Measurements from ENCODE around the gene SCAF1.

Gene SCAF1

GRCh38 chr19:49642492-49643035, 555 bp downstream of the SCAF1 start:
- DNase-seq (ENCODE audit: low read depth in 2 of 3, low spot score in 1 of 3), result no peak

DNA sequence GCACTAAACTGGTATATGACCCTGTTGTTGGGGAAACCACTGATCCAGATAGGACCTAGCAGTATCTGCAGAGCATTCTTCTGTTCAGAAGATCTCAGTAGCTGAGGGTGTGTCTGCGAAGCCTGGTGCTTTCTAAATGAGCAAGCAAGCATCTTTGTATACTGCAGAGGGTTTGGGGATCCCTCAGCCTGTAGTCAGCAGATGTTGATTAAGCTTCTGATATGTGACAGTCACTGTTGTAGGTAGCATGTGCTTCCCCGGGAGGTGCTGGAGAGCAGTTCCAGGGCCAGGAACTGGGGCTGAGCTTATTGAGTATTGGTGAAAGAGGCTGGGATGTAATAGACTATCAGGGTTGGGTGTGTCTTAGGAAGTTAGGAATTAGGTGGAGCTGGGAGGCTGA, 1.5 kb downstream of the SCAF1 start:
- DNase-seq (ENCODE audit: low read depth in 2 of 3, low spot score in 1 of 3), result no peak

DNA sequence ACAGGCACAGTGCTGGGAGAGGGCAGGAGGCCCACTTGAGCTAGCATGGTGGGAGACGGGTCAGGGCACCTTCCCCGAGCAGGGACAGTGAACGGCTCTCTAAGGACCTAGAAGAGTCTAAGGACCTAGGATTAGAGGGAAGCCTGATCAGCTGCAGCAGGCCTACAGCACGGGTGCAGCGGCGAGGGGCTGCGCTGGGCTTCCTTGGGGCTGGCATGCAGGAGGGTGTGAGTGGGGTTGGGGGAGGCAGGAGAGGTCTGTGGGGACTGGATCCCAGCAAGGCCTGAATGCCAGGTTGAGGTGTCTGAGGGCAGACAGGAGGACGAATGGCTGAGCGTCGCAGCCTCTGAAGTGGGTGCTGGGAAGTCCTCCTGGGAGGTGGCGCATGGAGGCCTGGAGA, 3.6 kb downstream of the SCAF1 start:
- DNase-seq (ENCODE audit: low read depth in 2 of 3, low spot score in 1 of 3), result no peak

GRCh38 chr19:49645995-49646394, 4.0 kb downstream of the SCAF1 start:
- no peak for DNase-seq (ENCODE audit: low read depth in 2 of 3, low spot score in 1 of 3)

DNA sequence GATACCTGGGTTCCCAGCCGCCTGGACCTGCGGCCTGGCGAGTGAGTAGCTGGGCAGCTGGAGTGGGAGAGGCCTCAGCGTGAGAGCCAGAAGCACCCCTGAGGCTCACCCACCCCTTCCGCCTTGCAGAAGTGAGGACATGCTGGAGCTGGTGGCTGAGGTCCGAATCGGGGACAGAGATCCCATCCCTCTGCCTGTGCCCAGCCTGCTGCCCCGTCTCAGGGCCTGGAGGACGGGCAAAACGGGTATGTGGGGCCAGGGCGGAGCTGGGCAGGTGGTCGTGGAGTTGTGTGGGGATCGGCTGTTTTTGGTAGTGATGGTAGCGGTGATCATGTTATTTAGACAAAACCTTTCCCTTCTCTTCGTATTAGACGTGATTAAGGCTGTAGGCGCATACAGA, 4.6 kb downstream of the SCAF1 start:
- no peak for DNase-seq (ENCODE audit: low read depth in 2 of 3, low spot score in 1 of 3)

DNA sequence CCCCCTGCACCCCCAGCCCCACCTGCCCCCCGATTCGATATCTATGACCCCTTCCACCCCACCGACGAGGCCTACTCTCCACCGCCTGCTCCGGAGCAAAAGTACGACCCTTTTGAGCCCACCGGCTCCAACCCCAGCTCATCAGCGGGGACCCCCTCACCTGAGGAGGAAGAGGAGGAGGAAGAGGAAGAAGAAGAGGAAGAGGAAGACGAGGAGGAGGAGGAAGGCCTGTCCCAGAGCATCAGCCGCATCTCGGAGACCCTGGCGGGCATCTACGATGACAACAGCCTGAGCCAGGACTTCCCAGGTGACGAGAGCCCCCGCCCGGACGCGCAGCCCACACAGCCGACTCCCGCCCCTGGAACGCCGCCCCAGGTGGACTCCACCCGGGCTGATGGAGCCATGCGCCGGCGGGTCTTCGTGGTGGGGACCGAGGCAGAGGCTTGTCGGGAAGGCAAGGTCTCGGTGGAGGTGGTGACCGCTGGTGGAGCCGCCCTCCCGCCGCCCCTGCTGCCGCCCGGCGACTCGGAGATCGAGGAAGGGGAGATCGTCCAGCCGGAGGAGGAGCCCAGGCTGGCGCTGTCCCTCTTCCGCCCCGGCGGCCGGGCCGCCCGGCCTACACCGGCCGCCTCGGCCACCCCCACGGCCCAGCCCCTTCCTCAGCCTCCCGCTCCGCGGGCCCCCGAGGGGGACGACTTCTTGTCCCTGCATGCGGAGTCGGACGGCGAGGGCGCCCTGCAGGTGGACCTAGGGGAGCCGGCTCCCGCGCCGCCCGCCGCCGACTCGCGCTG, 9.2 kb downstream of the SCAF1 start:
- no peak for DNase-seq (ENCODE audit: low read depth in 2 of 3, low spot score in 1 of 3)

DNA sequence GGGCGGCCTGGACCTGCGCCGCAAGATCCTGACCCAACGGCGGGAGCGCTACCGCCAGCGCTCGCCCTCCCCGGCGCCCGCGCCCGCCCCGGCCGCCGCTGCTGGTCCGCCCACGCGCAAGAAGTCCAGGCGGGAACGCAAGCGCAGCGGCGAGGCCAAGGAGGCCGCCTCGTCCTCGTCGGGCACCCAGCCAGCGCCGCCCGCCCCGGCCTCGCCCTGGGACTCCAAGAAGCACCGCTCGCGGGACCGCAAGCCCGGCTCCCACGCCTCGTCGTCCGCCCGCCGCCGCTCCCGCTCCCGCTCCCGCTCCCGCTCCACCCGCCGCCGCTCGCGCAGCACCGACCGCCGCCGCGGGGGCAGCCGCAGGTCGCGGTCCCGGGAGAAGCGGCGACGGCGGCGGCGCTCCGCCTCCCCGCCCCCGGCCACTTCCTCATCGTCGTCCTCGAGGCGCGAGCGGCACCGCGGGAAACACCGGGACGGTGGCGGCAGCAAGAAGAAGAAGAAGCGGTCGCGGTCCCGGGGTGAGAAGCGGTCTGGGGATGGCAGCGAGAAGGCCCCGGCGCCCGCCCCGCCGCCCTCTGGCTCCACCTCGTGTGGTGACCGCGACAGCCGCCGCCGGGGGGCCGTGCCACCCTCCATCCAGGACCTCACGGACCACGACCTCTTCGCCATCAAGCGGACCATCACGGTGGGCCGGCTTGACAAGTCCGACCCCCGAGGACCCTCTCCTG, 10.0 kb downstream of the SCAF1 start:
- no peak for DNase-seq (ENCODE audit: low read depth in 2 of 3, low spot score in 1 of 3)

GRCh38 chr19:49652551-49653465, 10.8 kb downstream of the SCAF1 start:
- DNase-seq (ENCODE audit: low read depth in 2 of 3, low spot score in 1 of 3), result no peak

DNA sequence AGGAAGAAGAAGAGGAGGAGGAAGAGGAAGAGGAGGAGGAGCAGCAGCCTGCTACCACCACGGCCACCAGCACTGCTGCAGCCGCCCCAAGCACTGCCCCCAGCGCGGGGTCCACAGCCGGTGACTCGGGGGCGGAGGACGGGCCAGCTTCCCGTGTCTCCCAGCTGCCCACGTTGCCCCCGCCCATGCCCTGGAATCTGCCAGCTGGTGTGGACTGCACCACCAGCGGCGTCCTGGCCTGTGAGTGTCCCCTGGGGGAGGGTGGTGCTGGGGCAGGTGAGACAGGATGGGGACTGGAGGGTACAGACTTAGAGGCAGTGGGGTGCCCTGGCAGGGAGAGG, 11.4 kb downstream of the SCAF1 start:
- no peak for DNase-seq (ENCODE audit: low read depth in 2 of 3, low spot score in 1 of 3)

DNA sequence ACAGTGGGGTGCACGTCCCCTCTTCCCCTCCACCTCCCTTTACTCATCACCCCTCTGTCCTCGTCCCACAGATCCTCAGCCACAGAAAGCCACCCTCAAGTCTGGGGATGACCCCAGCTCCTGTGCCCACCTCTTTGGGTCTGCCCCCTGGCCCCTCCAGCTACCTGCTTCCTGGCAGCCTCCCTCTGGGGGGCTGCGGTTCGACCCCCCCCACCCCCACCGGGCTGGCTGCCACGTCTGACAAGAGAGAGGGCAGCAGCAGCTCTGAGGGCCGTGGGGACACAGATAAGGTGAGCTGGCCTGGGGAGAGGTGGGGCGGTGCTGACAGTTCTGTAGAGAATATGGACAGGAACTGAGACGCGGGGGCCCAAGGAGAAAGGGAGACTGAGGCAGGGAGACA, 12.6 kb downstream of the SCAF1 start:
- DNase-seq (ENCODE audit: low read depth in 2 of 3, low spot score in 1 of 3), result no peak

DNA sequence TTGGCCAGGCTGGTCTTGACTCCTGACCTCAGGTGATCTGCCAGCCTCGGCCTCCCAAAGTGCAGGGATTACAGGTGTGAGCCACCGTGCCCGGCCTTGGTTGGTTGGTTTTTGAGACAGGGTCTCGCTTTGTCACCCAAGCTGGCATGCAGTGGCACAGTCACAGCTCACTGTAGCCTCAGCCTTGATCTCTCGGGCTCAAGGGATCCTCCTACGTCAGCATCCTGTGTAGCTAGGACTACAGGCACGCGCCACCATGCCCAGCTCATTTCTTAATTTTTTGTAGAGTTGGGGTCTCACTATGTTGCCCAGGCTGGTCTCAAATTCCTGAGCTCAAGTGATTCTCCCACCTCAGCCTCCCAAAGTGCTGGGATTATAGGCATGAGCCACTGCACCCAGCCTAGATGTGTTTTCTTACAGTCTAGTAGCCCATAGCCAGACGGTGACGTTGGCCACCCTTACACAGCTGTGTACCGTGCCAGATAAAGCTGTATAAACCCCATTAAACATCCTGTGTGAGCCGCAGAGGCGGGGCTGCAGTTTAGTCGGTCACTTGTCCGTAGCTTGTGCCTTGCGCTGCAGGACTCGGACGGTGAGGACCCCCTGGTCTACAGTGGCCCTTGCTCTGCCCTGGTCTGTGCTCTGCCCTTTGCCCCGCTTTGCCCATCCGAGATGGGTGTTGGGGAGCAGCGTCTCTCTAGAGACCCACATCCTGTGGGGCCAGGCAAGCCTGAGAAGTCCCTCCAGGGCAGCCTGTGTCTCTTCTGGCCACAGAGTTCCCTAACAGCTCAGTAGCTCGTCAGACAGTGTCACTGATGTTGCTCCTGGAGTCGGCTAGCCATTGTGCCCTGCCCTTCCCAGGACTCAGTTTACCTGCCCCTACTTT, 13.8 kb downstream of the SCAF1 start:
- DNase-seq (ENCODE audit: low read depth in 2 of 3, low spot score in 1 of 3), result no peak

DNA sequence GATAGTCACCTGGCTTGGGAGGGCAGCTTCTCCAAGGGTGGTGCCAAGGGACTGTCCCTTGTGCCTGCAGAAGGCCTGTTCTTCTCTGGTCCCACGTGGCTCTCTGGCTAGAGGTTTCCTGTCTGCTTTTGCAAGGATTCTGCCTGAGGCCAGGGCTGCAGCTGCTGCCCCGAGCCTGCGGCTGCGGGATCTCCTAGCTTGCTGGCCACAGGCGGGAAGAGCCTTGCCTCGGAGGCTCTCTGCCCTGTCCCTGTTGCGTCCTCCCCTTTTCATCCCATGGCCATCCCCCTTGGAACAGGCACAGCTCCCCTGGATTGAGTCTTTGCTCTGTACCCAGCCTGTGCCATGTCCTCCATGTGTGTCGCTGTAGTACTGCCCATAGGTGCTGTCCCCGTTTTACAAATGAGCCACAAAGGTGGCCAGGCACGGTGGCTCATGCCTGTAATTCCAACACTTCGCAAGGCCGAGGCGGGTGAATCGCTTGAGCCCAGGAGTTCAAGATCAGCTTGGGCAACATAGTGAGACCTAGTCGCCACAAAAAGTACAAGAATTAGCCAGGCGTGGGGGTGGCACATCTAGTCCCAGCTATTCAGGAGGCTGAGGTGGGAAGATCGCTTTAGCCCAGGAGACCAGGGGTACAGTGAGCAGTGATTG, 14.6 kb downstream of the SCAF1 start:
- no peak for DNase-seq (ENCODE audit: low read depth in 2 of 3, low spot score in 1 of 3)

- no peak for DNase-seq (ENCODE audit: low read depth in 2 of 3, low spot score in 1 of 3)
Observed at GRCh38 chr19:49657493-49658138, 15.6 kb downstream of the SCAF1 start.

DNA sequence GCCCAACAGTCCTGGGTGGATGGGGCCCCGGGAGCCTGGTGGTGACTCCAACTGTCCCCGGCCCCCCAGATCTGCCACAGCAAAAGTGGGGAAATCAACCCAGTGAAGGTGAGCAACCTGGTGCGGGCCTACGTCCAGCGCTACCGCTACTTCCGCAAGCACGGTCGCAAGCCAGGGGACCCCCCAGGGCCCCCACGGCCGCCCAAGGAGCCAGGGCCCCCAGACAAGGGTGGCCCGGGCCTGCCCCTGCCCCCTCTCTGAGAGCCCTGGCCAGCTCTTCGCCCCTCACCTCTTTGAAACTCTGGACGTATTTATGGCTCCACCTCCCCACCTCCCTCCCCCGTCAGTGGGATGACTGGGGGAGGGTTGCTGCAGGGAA, 16.1 kb downstream of the SCAF1 start:
- no peak for DNase-seq (ENCODE audit: low read depth in 2 of 3, low spot score in 1 of 3)

DNA sequence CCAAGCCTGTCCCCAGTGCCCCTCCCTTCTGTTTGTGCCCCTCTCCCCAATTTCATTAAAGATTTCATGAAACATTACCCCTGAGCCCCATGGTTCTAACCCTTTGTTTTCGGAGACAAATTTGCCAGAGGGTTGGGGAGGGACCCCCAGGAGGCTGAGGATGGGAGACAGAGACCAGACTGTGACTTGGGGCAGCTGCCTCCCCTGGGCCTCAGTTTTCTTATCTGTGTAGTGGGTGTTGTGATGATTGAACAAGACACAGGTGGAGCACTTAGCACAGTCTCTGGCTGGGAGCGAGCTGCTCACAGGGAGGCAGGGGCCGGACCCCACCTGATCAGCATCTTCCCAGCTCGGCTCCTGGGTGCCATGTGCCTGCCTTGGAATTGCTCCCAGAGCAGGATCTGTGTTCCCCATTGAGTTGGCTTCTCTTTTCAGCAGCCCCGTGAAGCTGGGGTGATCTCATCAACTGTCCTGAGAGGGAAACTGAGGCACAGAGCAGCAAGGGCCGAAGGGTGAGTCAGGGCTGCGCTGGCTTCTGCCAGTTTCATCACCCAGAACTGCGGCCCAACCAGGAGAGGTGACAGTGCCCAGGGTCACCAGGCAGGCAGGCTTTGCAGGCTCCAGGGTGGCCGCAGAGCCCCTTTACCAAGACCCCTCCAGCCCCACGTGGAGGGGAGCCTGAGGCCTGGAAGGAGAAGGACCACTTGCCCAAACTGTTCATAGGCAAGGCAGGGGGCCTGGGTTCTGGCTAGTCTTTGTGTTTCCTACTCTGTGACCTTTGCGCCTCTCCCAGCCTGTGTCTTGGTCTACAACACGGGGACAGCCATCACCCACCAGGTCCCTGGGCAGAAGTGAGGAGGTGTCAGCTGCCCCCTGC, 16.8 kb downstream of the SCAF1 start:
- DNase-seq (ENCODE audit: low read depth in 2 of 3, low spot score in 1 of 3), result no peak

GRCh38 chr19:49660338-49660961, 18.4 kb downstream of the SCAF1 start:
- no peak for DNase-seq (ENCODE audit: low read depth in 2 of 3, low spot score in 1 of 3)

DNA sequence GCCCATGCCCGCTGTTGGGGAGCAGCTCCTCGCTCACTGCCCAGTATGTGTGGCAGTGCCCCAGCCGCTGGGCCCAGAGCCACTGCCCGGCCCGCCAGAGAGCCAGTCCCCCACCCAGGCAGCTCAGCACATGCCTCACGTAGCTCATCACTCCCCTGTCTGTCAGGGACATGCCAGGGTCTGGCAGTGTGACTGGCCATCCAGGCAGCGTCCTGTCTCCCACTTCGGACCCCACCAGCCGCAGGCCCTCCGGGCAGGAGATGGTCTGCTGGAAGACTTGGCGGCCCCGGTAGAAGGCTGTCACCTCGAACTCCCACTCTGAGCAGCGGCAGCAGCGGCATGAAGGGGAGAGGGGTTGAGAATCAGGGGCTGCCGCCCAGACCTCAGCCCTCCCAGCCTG, 20.0 kb downstream of the SCAF1 start:
- no peak for DNase-seq (ENCODE audit: low read depth in 2 of 3, low spot score in 1 of 3)

DNA sequence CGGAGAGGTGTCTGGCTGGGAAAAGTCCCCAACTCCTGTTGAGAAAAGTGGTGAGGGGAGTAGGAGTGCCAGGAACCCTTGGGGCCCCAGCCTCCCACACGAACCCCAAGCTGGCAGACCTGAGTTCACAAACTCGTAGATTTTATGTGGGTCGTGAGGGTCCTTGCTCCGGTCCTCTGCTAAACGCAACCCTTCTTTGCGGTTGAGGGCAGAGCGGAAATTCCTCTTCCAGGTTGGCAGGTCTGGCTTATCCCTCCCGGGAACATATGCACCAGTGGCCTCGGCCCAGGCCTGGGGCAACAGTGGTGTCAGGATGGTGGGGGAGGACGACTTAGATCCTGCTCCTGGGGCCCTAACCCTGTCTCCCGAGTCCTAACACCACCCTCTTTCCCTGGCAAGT, 21.2 kb downstream of the SCAF1 start:
- DNase-seq (ENCODE audit: low read depth in 2 of 3, low spot score in 1 of 3), result no peak
